ENCODE data around the gene MUC7. TPM values are rescaled to one million over a fixed set of nuclear protein-coding genes. Genes with fewer than 3 reads are reported as not detected.

MUC7 gene
- total RNA-seq: not detected in 2 replicates

GRCh38 chr4:70471897-70472296 is at the start of gene MUC7:
Gene MUC7, plus strand, starts transcription at chr4:70472197. Its CDS starts 1,825 bp downstream, at chr4:70474022.

DNA sequence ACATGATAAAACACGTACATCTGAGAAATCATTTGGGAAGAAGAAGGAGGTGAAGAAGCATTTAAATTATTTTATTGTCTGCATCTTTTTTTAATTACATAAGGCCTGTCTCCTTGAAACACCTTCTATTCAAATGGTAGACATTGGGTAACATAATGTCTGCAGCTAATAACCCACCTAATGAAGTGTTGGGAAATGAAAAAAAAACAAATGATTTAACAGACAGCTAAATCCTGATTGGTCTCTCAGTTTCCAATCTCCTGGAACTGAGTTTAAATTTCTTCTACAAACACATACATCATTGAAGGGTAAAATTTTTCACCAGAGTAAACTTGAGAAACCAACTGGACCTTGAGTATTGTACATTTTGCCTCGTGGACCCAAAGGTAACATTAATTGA is 46.3 kb downstream of the MUC7 start, which contains the start of gene AMTN:
TSS of gene AMTN (plus strand) at position 301 of the 400 bp plus-strand sequence. CDS start 209 bp downstream, outside the sequence.

Other genes with a start within 250 kb of the MUC7 start
- gene FDCSP, start 246.1 kb upstream of the MUC7 start, total RNA-seq: 0.59 TPM in 1 of 2 replicates, not detected in the other
- not detected in 2 replicates for gene CSN3, start 229.6 kb upstream of the MUC7 start, total RNA-seq
- not detected in 2 replicates for gene CABS1, start 137.2 kb upstream of the MUC7 start, total RNA-seq
- not detected in 2 replicates for gene SMR3A, start 111.4 kb upstream of the MUC7 start, total RNA-seq
- gene SMR3B, start 89.1 kb upstream of the MUC7 start, total RNA-seq: not detected in 2 replicates
- gene OPRPN, start 74.3 kb upstream of the MUC7 start, total RNA-seq: not detected in 2 replicates
- not detected in 2 replicates for gene AMTN, start 46.4 kb downstream of the MUC7 start, total RNA-seq
- not detected in 2 replicates for gene AMBN, start 120.1 kb downstream of the MUC7 start, total RNA-seq
- gene ENAM, start 156.5 kb downstream of the MUC7 start, total RNA-seq: not detected in 2 replicates
- 1.2 TPM in 1 of 2 replicates, not detected in the other for gene JCHAIN, start 194.3 kb downstream of the MUC7 start, total RNA-seq
- gene UTP3, start 216.3 kb downstream of the MUC7 start, total RNA-seq: 21.7 and 27.9 TPM in 2 replicates
- gene RUFY3, start 249.8 kb downstream of the MUC7 start, total RNA-seq: 69.7 and 87.0 TPM in 2 replicates

Measured in smooth muscle cell of the umbilical artery (primary cell).